ENCODE data around the gene TREML4. TPM values are rescaled to one million over a fixed set of nuclear protein-coding genes. Genes with fewer than 3 reads are reported as not detected.
A peak's percentile ranks its signal among the peaks of the same experiment; 100 is the strongest.

The TREML4 gene
- total and polyA plus RNA-seq, 9 of the 15 experiments (the other 6 are each of a cell fraction or from before 2014, with no cell fraction given): not detected

DNA sequence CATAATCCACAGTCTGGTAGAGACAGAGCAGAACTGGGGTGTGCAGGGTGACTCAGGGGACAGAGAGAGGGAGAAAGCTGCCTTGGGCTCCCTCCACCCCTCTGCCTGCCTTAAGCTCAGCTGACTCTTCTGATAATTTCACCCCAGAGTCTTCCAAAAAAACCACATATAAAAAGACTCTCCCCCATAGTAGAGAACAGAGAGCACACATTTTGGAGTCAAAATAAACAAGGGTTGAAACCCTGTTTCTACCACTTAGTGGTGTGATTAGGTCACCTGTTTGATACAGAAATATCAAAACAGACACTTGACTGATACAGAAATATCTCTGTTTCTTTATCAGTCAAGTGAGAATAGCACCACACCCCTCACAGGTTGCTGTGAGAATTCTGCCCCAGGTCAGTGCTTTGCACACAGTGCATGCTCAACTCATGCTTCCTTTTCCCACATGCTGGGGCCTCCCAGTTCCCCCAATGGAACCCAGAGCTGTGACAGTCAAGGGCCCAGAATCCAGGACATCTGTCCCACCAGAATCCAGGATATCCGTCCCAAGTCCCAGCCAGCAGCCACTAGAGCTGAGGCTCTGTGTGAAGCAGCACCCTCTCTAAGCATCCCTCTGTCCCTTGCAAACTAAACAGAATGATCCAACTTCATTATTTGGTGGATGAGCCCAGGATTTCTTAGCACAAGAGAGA, 28.4 kb upstream of the TREML4 start:
- TF ChIP-seq NRF1 (conservative IDR thresholded peaks at IDR 0.05 in 1 of 2, IDR thresholded peaks at IDR 0.05 in 1 of 2): 0 out of 4 replicates have a peak, but pooled peaks of 1 of the 2 experiments have one; percentile 12
- TF ChIP-seq, protein P1, sequence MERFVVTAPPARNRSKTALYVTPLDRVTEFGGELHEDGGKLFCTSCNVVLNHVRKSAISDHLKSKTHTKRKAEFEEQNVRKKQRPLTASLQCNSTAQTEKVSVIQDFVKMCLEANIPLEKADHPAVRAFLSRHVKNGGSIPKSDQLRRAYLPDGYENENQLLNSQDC (CRISPR knock-in tag; IDR thresholded peaks at IDR 0.05): no peak
- TF ChIP-seq, protein P2, sequence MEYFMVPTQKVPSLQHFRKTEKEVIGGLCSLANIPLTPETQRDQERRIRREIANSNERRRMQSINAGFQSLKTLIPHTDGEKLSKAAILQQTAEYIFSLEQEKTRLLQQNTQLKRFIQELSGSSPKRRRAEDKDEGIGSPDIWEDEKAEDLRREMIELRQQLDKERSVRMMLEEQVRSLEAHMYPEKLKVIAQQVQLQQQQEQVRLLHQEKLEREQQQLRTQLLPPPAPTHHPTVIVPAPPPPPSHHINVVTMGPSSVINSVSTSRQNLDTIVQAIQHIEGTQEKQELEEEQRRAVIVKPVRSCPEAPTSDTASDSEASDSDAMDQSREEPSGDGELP (CRISPR knock-in tag; IDR thresholded peaks at IDR 0.05; ENCODE audit: borderline replicate concordance): peak; percentile 20; the same call in 1 of the 2 replicates
- TF ChIP-seq ZNF75A (CRISPR knock-in tag; IDR thresholded peaks at IDR 0.05): peak; percentile 82
- Histone ChIP-seq H3K9ac (ENCODE audit: insufficient read depth in 1 of 2, low read depth in 2 of 2, low read length in 2 of 2) (peak overlapping the region; percentile 53 to 69; a peak in 3 of 4 replicates), H3K4me2 (ENCODE audit: insufficient read depth, low read length) (peak overlapping the region; percentile 69), H3K27ac (ENCODE audit: extremely low read depth, low read depth, low read length) (peak overlapping the region; percentile 63; the same call in 2 of the 3 replicates), H3K36me3 (ENCODE audit: control insufficient read depth, insufficient read depth, low read length) (no peaks in the 10 kb centered on the region), H4K20me1 (replicated peaks; ENCODE audit: control insufficient read depth, insufficient read depth, low read length) (no peaks in the 10 kb centered on the region), H3K4me1 (replicated peaks in 1 of 2; ENCODE audit: control insufficient read depth in 2 of 2, insufficient read depth in 2 of 2, low read length in 2 of 2) (peaks cover 21 to 38% of the 10 kb centered on the region in 2 experiments), H3K9me3 (replicated peaks; ENCODE audit: control insufficient read depth, insufficient read depth, low read depth, low read length) (no peaks in the 10 kb centered on the region), H2AFZ (ENCODE audit: low read depth, low read length) (0 out of 2 replicates have a peak overlapping the region, but pooled peaks have one; percentile 14), H3K4me3 (no peak overlapping the region), H3K27me3 (ENCODE audit: control insufficient read depth in 2 of 2, insufficient read depth in 2 of 2, low read length in 2 of 2) (no peaks in the 10 kb centered on the region; a peak in 1 of 5 replicates), H3K79me2 (ENCODE audit: control insufficient read depth, insufficient read depth, low read length) (no peaks in the 10 kb centered on the region), H3K9me1 (ENCODE audit: control insufficient read depth, insufficient read depth, low read length) (no peaks in the 10 kb centered on the region)
- intact Hi-C loops (cut with micrococcal nuclease): no loop called here
- WGBS (ENCODE audit: insufficient coverage, low coverage, missing lambda C conversion rate): 46% methylated on average over 1 of the region's 1 CpG
- peak in 2 of 4 experiments; percentile 42 to 52 for DNase-seq (ENCODE audit: extremely low read depth in 1 of 4, low spot score in 3 of 4)
- ChIA-PET CTCF (ENCODE audit: low intra/inter-chr PET ratio) (no interaction called here), POLR2A (interaction anchor here (1.0 to 2.4 kb wide), 3 partner anchors 11 to 16 kb away, joined by 3 to 10 read pairs (median 4); no protein-coding TSS in a partner anchor)
- peak; percentile 66 for FAIRE-seq
- no TSS peak for BruUV-seq (replicated peaks)
- in situ Hi-C loops (cut with MboI): no loop called here
- ATAC-seq: peak; percentile 32
